GM18499 (cell line): ENCODE data around the gene HS3ST5.
"Not testable (repeated sequence)": the region's sequence is repeated elsewhere in the genome, so short reads cannot be mapped to it uniquely, and the experiment has no call there.

Source experiments
- ATAC-seq: cut with Tn5 transposase; IDR thresholded peaks from one replicate; pipeline ENCODE4 v1.9.1; 2021; ENCODE audit warnings: moderate number of reproducible peaks; ENCODE audit not compliant: insufficient read depth, unreplicated experiment

Gene HS3ST5

GRCh38 chr6:114158838-114159694 lies 183.8 kb downstream of the HS3ST5 start:
- no peak for ATAC-seq

GRCh38 chr6:114158411-114158810 lies 184.4 kb downstream of the HS3ST5 start:
- ATAC-seq, result no peak

- no peak for ATAC-seq
These were observed 185.0 kb downstream of the HS3ST5 start for GRCh38 chr6:114157848-114158247.

DNA sequence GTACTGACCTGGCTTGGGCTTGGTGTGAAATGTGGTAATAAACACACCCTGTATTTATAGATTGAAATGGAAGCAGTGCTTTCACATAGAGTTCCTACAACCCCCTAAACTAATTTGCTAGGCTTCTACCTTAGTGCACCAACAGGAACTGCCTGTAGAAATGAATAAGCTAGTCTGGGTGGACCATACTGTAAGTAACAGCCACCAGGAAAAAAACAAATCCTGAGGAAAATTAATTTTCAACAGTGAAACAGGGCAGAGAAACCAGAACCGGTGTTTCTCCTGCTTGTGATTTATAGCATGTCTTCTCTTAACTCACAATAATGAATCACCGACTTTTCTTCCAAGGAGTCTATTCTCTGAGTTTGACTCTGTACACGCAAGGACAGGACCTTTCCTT lies 187.1 kb downstream of the HS3ST5 start:
- ATAC-seq, result no peak

DNA sequence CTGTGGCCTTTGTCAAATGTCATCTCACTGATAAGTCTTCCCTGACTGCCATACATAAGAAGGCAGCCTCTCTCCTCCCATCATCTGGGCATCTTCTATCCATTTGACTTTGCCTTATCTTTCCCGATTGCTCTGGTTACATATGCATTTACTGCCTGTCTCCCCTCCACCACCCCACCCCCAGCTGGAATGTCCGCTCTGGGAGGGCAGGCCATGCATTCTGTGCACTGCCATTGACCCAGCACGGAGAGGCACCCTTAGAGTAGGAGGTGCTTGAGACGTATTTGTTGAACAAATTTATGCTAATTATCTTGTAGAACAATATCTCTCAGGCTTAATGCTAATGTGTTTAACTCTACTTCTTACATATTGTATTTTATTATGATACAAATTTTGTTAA lies 188.0 kb downstream of the HS3ST5 start:
- no peak for ATAC-seq

DNA sequence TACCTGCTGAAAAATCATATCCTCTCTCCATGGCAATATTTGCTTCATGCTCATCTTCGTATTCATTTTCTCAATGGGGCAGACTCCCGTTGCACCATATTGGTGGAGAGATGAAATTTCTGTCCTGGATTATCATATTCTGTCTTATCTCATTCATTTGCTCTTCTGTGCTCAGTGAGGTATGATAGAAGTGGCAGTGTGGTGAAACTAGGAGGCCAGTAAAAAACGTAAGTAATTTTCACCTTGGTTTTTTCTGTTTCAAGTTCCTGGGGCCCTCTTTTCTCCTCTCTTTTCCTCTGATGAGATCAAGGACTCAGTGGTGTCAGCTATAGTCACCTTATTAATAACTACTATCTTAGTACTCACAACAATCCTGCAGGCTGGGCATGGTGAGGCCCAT lies 189.4 kb downstream of the HS3ST5 start:
- ATAC-seq, result no peak

GRCh38 chr6:114151064-114151690 lies 191.6 kb downstream of the HS3ST5 start:
- ATAC-seq, result no peak

- not testable (repeated sequence) for ATAC-seq
These were observed 193.6 kb downstream of the HS3ST5 start for GRCh38 chr6:114149182-114149581.

DNA sequence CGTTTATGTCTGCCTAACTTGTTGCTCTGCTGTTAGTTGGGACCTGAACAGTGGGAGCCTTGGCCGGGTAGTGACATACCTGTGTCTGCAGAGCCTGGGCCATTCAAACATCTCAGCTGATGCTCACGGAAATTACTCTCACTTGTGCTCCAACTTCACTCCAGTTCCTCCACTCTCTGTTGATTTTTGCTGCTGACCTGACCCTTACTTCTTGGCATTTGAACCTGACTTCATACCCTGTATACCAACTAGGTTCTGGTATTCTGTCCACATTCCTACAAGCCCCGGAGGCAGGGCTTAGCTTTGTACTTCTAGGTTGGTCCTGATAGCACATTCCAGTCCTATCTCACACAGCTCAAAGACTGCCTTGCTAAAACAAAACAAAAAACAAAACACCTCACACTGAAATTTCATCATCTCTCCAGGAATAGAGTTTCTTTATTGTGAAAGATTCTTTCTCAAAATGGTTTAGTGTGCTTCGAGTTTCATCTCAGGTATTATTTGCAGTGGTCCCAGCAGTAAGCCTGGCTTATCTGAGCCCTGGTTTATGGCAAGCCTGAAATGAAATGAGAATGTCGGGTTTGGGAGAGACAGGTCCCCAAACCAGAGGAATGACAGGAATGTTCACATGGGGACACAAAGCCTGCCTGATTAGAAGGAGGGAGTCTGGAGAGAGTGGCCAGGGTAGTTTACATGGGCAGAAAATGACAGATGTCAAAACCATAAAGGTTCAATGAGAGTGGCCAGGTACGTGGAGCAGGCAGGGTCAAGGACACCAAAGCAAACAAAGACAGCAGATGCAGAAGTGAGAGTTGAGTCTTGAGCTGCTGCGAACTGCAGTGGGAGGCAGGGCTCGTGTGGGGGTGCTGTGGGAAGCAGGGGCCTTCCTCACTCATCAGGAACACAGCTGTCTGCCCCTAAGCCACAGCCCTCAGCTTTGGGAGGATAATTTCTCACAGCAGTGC lies 197.7 kb downstream of the HS3ST5 start:
- ATAC-seq, result no peak

DNA sequence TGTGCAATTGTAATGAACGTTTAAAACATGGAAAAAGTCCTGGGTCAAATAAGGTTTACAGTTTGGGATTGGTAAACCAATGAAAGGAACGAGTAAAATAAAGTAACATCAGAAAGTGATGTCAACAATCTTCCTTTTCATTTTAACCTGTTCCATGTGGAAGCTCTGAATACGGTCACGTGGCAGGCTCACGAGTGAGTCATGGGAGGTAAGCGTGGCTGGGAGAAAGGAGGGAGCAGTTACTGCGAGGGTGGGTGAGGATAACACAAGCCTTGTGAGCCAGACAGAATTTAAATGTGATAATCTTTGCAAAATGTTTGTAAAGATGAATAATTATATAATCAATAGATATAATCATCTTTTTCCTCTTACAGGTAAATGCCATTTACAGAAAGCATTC lies 200.6 kb downstream of the HS3ST5 start:
- ATAC-seq, result no peak

GRCh38 chr6:114140416-114140815 lies 202.4 kb downstream of the HS3ST5 start:
- no peak for ATAC-seq

DNA sequence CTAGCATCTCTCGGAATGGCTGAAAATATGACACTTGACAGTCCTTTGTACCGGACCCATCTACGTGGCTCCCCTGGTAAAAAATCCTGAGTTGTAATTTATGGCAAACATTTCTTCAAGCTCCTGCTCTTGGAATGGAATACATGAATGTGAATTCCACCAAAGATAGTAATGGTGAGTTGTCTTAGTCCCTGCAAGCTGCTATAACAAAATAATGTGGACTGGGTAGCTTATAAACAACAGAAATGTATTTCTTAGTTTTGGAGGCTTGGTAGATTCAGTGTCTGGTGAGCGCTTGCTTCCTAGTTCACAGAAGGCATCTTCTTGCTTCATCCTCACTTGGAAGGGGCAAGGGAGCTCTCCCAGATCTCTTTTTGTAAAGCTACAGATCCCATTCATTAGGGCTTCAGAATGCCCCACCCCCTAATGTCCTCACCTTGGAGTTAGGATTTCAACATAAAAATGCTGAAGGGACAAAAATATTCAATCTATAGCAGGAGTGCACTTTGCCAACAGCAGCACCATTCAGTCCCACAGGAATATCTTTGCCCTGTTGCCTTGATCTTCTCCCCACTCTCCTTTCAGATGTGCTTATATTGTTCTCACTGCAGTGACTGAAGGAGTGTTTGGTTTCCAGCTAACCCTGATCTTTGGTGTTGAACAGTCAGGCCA lies 204.1 kb downstream of the HS3ST5 start:
- no peak for ATAC-seq

- no peak for ATAC-seq
These were observed 207.4 kb downstream of the HS3ST5 start for GRCh38 chr6:114135363-114135971.

DNA sequence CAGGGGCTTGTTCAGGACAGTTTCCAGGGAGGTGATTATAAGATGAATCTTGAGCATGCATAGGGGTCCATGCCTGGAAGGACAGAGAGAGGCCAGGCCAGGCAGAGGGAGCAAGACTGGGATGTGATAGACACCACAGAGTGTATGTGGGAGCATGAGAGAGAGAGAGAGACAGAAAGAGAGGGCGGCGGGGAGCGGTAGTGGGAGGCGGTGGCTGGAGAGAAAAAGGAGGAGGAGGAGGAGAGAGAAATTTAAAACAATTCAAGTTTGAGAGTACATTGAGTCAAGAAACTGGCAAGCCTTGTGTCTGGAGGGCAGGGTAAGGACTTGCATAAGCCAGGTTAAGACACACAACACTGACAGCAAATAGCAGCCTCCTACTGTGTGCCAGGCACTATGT lies 209.0 kb downstream of the HS3ST5 start:
- ATAC-seq, result no peak

DNA sequence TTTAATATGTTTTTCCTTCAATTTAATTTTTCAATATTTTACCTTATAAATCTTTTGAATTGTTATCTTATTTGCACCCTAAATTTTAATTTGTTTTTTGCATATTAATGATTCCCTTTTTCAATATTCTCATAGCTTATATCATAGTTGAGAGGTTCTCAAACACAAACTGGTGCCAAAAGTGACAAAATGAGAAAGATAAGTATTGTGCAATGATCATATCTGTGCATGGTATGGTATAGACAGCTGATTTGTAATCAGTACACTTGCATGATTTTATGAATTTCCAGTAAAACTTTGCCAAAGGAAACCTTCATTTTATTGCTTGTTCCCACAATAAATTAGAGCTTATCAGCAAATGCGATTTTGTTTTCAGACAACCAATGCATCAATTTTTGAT lies 210.9 kb downstream of the HS3ST5 start:
- ATAC-seq, result no peak

- no peak for ATAC-seq
These were observed 217.2 kb downstream of the HS3ST5 start for GRCh38 chr6:114125576-114125975.

GRCh38 chr6:114121913-114122662 lies 220.7 kb downstream of the HS3ST5 start:
- no peak for ATAC-seq

DNA sequence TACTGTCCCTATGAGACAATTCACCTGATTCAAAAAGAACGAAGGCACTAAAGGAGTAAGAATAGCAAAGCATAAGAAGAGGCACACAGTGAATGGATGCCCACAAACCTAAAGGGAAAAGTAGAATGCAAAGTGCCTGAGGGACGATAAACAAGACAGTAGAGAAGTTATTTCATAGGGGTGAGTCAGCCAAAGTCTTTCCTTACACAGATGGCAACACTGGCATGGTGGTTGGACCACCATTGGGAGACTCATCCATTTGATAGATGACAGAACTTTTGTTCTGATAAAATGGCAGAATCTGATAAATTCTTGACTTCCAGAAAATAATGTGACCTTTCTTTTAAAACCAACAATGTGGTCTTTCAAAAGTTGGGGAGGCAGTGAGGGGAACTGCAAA lies 223.8 kb downstream of the HS3ST5 start:
- no peak for ATAC-seq

GRCh38 chr6:114115652-114116051 lies 227.2 kb downstream of the HS3ST5 start:
- no peak for ATAC-seq
